ENCODE data around the gene C10orf53.

Gene C10orf53, protein sequence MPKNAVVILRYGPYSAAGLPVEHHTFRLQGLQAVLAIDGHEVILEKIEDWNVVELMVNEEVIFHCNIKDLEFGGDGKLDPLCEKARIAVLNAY

DNA sequence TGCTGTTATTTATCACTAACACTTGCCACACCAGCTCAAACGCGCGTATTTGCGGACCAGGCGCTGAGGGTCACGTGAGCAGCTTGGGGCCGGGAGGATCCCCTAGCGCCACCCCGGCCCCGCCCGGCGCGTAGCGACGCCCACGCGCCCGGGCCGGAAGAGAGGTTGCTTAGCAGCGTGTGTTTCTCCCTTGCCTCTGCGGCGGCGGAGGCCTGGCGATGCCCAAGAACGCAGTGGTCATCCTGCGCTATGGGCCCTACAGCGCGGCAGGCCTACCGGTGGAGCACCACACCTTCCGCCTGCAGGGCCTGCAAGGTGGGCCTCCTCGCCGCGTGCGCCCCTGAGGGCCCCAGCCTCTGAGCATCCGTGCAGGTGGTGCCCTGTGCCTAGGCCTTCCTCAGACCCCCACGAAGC, at the start of gene C10orf53:
Gene C10orf53 (plus strand): TSS at position 172 of the 414 bp plus-strand sequence. CDS start 47 bp downstream, at position 219.
- DNase-seq = peak; percentile 34

DNA sequence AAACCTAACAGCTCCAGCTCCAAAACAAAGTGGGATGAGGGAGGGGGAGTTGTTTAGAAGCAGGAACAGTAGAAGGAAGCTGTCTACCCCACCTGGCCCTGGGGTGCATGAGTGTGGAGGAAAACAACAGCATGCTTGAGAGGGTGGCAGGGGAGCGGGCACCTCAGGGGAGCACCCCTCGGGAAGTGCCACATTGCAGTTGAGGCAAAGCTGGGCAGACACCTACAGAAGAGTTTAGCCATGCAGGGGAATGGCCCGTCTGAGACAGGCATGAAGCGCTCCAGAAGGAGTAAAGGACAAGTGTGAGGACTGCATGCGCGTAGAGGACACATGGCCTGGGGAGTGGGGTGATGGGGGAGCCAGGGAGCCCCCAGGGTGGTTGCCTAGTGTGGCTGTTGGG, 47.5 kb upstream of the C10orf53 start:
- no peak for DNase-seq

DNA sequence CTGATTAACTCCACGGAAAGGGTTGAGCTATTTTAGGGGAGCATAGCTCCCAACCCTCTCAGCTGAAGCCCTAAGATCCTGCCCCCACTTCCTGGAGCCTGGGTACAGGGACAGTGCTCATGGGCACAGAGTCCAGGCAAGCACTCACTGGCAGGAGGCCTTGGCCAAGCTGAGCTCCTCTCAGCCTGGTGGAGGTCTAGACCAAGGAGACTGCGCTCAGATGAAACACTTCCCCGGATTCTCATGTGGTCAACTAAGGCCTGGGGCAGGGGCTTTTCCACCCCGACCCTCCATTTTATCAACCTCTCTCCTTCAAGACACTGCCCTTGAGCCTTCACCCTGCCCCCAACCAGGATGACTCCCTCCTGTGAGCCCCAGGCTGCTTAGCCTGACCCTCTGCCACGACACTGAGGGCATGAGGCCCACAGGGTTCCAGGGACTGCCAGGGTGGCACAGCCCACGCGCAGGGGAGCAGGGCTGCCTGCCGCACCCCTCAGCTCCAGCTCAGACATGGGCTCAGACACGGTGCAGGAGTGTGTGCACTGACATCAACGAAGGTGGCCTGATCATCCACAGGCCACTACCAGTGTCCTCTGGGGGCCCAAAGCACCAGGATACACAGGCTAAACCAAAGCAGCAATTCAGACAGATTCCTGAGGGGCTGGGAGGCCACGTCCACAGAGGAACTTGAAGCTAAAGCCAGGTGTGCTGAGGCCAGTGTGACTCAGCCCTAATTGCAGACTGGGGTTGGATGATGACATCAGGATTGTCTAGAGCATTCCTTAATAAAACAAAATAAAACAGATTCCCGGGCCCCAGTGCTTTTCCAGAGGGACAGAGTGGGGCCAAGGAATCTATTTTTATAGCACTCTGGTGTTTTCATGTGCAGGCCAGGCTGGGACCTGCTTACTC, 46.8 kb upstream of the C10orf53 start:
- DNase-seq = no peak

DNA sequence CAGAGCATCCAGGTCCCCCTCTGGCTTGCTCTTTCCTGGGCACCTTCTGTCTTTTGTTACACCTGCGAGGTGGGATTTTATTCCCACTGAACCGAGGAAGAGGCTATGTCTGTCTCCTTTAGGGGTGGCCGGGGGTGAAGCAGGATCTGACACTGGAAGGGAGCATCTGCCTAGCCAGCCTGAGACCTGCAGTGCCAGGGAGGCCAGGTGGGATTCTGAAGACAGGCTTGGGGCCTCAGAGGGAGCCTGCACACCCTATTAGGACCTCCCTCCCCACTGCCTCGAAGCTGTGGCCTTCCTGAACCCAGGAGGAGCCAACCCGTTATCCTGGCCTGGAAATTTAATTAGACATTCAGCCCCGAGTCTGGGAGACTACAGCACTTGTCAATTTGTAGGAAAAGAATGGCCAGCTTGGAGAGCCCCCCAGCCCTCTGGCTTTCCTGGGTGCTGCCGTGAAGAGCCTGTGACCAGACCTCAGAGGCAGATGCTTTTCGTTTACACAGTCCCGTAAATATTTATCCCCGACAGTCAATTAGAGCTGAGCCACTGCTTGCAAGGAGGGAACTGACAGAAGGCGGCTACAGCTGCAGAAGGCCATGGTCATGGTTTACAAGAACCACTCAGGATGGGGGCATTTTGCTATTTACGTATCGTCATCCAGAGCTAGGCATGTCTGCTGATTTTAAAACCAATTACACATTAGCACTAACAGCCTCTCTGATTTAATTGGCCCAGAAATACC, 46.0 kb upstream of the C10orf53 start:
- no peak for DNase-seq

DNA sequence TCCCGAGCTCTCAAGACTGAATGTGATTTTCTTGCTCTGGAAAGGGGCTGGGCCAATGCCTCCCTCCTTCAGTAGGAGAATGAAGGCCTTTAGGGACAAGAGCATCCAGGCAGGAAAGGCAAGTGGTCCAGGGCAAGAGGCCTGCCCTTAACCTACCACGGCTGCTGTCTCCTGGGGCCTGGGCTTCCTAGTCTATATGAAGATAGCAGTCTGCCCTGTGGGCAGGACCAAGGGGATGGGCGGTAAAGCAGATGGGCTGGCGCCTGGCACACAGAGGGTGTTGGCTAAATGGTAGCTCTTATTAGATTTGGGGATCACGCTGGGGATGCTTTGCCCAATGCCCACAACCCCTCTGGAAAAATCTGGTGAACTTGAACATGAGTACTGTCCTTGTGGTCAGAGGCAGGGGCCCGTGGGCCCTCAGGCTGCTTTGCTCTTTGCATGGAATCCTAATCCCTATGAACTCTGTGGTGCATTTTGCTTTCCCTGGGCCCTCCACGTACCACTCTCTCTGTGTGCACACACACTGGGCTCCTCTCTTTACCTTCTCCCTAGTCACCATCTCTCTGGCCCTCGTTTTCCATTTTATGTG, 45.3 kb upstream of the C10orf53 start:
- DNase-seq = no peak

DNA sequence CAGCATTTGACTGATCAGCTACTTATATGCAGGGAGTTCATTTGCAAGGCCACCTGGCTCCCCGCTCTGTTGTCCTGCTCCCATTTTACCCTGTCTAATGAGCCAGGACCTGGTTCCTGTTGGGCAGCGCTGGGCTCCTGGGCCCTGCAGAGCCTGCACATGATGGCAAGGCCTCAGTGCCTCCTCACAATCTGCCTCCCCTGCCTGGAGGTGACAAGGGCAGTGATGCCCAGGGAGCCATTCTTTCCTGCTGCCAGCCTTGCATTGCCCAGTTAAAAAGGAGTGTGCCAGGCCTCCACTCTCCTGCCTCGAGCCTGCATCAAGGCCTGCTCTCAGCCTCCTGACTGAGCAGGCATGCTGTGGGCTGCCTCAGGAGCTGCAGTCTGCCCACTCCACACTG, 37.1 kb upstream of the C10orf53 start:
- DNase-seq = no peak

DNA sequence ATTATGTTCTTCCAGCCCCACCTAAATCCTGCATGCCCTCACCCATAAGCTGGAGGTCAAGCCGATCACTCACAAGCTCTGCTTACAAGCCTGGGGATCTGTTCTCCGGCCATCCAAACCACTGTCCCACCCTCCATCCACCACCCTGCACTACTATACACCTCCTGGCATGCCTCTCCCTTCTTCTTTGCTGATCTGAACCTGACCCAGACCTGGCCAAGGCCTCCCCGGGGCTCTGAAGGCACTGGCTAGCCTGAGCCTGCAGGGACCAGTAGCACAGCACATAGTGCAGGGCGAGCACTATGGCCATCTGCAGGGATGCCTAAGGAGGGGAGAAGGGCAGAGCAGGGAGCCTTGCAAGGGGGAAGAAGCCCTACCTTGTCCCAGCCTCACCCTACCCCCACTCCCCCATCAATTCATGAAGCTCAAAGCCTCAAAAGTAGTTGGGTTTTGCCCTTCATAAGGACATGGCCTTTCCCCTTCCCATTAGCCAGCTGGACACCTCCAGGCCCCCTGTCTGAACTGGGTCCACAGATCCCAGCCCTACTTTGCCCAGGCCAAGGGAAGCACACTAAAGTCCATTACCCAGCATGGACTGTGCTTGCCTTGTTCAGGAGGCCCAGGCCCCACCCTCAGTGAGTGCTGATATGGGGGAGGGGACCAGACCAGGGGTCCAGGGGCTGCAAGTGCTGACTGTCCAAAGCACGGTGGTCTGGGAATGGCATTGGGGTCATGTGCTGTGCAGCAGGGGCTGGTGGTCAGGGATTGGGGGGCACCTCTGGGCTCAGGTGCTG, 36.0 kb upstream of the C10orf53 start:
- no peak for DNase-seq

DNA sequence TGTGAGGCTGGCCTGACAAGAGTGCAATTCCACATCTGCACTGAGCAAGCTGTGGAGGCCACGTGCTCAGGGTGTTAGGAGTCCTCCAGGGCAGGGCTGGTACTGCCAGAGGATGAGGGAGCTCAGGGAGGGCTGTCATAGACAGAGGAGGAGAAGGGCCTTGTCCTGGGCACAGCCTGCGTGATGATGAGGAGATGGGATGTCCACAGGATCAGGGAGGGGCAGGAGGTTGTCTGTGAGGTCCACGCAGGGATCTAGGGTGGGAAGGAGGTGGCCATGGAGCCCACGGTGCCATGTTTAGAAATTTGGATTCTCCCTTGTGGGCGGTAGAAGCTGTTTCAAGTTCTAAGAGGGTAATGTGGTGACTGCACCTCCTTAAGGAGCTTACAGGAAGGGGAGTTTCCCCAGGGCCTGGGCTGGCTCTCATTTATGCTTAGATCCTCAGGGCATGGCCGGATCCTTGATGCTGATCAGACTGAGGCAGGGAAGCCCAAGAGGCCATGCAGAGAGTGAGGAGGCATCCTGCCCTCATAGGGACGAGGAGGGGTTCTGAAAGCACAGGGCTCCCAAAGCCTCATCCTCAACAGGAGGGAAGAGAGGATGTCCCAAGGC, 35.3 kb upstream of the C10orf53 start:
- DNase-seq = no peak

DNA sequence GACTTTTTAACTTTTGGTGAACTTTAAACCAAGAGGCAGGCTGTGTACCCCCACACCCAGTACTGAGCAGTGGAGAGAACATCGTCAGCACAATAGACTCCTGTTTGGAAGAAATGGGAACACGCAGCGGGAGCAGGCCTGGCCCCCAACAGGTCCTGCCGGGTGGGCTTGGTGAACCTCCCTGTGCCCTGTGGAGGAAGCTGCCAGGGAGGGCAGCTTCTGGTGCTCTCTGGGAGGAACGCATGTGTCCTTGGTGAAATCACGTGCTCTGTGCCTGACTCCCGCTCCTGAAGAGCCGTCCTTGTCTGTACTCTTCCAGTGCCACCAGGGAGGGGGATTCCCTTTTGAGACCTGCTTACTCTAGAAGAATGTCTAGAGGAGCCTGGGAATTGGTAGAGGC, 34.0 kb upstream of the C10orf53 start:
- no peak for DNase-seq

DNA sequence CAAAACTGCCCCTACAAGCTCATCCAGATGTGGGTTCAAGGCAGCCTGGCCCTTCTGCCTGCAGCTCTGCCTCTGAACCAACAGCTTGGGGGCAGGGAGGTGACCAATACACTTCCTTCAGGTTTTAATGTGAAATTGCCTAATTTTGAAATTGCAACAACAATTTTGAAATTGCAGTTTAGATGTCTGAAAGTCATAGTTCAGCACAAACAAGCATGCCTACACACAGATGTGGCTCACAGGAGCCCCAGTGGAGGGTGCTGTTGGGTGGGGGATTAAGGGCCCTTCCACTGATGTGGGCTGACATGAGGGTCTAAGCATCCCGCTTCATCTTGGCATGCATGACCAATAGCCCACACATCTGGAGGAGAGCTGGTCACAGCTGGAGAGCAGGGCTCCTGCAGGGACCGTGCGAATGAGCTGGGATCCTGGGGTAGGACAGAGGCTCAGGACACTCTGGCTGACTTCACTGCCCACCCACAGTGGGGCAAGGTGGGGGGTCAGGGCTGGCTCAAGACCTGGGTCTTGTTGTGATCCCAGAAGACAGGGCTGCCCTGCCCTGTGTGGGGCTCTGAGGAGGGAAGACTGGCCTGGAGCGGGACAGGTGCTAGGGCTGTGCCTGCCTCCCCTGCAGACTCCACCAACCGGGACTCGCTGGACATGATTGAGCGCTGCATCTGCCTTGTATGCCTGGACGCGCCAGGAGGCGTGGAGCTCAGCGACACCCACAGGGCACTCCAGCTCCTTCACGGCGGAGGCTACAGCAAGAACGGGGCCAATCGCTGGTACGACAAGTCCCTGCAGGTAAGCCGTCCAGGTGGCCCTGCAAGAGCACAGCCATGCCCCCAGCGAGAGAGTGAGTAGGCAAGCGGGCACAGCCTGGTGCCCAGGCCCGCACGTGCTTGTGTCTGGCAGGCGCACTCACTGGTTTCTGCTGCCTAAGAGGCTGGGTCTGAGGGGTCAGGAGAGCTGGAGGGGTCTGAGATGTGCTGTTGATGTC, 33.3 kb upstream of the C10orf53 start:
- no peak for DNase-seq

DNA sequence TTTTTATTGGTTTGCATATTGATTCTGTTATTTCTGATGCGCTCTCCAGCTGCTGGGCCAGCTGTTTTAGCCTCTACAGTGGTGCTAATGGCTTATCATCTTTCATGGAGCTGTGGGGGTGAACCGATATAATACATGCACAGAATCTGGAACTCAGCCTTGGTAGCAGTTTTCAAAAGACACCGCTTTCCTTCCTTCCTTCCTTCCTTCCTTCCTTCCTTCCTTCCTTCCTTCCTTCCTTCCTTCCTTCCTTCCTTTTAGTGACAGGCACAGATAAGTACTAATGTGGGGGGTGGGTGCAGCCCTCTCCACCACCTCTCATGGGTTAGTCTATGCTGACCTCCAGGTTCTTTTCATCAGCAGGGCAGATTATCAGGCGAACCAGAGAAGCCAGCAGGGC, 31.9 kb upstream of the C10orf53 start:
- DNase-seq = no peak

DNA sequence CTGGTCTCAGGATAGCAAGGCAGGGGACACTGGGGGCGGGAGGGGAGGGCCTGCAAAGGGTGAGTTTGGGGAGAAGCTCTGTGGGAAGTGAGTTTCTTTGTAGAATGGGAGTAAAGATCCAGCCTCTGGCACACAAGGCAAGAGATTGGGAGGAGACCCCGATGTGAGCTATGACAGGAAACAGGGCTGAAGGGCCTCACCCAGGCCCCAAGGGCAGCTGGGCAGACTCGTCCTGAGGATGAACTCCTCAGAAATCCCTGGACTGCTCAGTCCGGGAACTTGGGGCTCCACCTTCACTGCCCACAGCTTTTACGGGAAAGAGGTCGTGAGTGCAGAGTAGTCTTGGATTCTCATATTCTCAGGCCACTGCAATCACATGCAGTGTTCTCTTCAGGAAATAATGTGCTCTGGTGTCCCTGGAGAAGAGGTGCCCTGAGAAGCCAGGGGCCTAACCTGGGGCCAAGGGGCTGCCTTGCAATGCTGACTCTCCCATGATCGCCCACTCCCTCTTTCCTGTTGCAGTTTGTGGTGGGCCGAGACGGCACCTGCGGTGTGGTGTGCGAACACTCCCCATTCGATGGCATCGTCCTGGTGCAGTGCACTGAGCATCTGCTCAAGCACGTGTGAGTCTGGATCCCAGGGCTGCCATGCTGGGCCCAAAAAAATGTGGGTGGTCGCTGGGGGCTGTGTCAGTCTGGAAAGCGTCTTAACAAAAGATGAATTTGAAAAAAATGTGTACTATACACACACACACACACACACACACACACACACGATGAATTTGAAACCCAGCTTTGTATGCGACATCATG, 31.3 kb upstream of the C10orf53 start:
- no peak for DNase-seq

DNA sequence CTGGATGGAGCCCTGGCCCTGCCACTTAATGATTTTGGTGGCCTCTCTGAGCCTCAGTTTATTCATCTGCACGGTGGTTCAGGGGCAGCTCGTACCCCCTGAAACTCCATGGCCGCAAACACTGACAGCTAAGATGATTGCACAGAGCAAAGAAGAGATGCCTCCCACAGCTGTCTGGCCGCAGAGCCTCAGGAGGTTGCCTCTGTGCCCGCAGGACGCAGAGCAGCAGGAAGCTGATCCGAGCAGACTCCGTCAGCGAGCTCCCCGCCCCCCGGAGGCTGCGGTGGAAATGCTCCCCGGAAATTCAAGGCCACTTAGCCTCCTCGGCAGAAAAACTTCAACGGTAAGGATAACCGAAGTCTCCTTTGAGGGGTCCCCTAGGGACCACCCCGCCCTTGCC, 30.2 kb upstream of the C10orf53 start:
- DNase-seq = no peak

DNA sequence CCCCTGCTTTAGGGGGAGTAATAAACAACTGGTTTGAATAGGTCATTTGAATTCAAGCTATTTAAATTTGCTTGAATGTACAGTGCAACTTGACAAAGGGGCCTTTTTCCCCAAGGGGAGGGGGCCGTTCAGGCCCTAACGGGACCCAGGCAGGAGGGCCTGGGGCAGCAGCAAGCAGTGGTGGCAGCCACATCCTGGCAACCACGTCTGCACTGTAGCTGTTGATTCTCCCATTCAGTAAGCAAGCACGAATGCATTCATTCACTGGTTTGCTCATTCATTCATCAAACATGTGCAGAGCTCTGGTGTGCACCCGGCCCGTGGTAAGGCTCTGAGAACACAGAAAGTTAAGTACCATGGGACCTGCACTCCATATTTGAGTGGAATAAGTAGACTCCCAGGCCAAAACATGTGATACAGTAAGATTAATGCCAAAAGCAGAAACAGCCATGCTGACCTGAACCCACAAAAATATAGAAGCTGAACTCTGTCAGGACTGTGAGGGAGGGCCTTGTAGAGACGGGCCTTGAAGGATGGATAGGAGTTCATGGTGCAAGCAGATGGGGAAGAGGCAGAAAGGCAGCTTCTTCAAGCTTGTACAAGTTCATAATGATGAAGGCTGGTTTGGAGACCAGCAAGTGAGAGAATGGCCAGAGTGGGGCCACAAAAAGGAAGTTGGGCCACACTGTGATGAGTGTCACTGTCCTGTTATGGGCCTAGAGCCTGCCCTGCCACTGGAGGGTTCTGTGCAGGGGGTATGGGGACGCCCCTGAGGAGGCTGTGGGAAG, 29.3 kb upstream of the C10orf53 start:
- no peak for DNase-seq

DNA sequence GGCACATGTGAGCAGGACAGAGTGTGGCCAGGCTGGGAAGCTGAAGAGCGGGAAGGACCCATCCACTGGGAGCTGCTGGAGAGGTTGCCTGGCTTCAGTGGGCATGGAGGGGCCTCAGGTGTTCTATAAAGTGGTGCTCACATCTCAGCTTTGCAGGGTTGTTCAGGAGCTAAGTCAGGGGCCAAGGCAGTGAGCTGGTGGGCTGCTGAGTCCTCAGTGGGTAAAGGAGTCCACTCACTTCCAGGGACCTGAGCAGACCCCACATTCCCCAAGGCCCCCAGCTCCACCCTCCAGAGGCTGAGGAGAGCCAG, 28.8 kb upstream of the C10orf53 start:
- no peak for DNase-seq

DNA sequence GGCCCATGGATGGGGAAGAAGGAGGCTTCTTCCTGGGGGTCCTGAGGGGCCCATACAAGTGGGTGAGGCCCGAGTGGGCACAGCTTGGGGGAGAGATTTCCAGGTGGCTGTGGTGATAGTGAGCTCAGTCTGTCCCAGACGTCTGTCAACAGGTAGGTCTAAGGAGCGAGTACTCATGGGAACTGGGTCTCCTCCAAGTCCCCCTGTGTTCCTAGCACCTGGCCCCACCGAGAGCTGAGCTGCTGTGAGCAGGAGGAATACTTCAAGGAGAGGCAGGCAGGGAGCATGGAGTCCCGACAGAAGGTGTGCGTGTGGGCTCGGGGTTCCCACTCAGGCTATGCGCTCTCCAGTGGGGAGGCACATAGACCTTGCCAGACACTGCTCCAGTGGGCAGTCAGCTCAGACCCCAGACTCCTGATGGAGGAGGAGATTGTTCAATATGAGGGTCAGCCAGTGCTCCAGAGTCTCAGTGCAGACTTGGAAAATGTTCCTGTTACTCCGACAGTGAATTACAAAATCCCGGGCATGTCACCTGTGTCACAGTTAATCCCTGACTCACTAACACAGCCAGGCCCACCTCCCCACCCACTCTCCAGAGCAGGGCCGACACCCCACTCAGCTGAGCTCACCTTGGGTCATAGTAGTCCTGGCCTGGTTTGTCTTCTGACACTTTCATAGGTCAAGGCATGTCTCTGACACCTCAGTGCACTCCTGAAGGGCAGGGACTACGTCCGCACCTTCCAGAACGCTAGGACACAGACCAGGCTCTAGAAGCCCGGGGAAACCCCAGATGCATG, 28.2 kb upstream of the C10orf53 start:
- no peak for DNase-seq

DNA sequence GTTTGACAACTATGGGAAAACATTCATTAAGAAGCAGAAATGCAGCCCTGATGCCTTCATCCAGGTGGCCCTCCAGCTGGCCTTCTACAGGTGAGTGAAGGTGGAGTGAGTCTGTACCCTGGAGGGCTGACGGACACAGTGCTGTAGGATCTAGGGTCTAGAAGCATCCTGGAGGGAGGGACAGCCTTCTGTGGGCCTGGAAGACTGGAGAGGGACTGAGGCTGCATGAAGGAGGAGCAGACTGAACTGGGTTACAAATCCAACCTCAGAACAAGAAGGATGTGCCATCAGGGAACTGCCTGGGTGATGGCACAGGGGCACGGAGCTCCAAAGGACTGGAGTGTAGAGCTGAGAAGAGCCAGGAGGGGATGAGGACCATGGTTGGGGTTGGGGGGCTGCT, 27.5 kb upstream of the C10orf53 start:
- DNase-seq = no peak

Measured in midbrain (tissue), 1 donor.